Mucosa of descending colon (tissue), 3 donors: ENCODE data around the gene PPP1R27. TPM values are rescaled to one million over a fixed set of nuclear protein-coding genes. Genes with fewer than 3 reads are reported as not detected.

ENCODE experiments used
- ATAC-seq: fragments of 200-7000 bp; cut with Tn5 transposase; one replicate; pipeline ENCODE4 v1.9.1; 2020; ENCODE audit warnings: mild to moderate bottlenecking, moderate library complexity
- DNase-seq, 3 donors: peaks; one replicate each; pipeline ENCODE4 v3.0.0-alpha.2; 2020
- H3K36me3 ChIP-seq: fragments of 200-600 bp; one replicate; pipeline ENCODE4 v1.8.0; 2021; ENCODE audit warnings: low read depth, mild to moderate bottlenecking
- H3K4me1 ChIP-seq: fragments of 200-600 bp; one replicate; pipeline ENCODE4 v1.8.0; 2021; ENCODE audit warnings: low read depth, mild to moderate bottlenecking
- H3K4me3 ChIP-seq: fragments of 200-600 bp; one replicate; pipeline ENCODE4 v1.8.0; 2021; ENCODE audit warnings: mild to moderate bottlenecking
- H3K9me3 ChIP-seq: fragments of 200-600 bp; one replicate; pipeline ENCODE4 v1.8.0; 2021; ENCODE audit warnings: mild to moderate bottlenecking
- intact Hi-C, 2 donors: fragments of 100-400 bp; cut with DNase I in 1 of 2; cut with micrococcal nuclease in 1 of 2; formaldehyde crosslinking; loops; one replicate each; pipeline versions ENCODE4 v1.11.0 to v1.11.1; 2022; cut with DNase I, micrococcal nuclease
- total RNA-seq, 3 donors: library from RNA; stranded (reverse); fragmentation: NEBNext Ultra II Directional in 2 of 3; extraction: Animal tissue kit (Norgen Biotek cat#: 25700) in 2 of 3; gene quantifications; one replicate each; pipeline versions ENCODE4 v1.2.1 to v1.2.4, GENCODE V29; 2021 to 2023
- TF ChIP-seq, protein P1 (sequence below): fragments of 200-600 bp; IDR thresholded peaks from one replicate; pipeline ENCODE4 v1.8.0; 2022; ENCODE audit warnings: antibody characterized with exemption, mild to moderate bottlenecking
- donor health status: DM: no; HTN: no; CAD: no; lungs with moderate emphysema.
- donor health status: DM: no; HTN: no; CAD: no.
- donor health status: DM: no; HTN: yes; CAD: no.

PPP1R27 gene
- total RNA-seq, 3 donors from 2014 or later, result 0.52 to 0.84 TPM; not detected in 1

DNA sequence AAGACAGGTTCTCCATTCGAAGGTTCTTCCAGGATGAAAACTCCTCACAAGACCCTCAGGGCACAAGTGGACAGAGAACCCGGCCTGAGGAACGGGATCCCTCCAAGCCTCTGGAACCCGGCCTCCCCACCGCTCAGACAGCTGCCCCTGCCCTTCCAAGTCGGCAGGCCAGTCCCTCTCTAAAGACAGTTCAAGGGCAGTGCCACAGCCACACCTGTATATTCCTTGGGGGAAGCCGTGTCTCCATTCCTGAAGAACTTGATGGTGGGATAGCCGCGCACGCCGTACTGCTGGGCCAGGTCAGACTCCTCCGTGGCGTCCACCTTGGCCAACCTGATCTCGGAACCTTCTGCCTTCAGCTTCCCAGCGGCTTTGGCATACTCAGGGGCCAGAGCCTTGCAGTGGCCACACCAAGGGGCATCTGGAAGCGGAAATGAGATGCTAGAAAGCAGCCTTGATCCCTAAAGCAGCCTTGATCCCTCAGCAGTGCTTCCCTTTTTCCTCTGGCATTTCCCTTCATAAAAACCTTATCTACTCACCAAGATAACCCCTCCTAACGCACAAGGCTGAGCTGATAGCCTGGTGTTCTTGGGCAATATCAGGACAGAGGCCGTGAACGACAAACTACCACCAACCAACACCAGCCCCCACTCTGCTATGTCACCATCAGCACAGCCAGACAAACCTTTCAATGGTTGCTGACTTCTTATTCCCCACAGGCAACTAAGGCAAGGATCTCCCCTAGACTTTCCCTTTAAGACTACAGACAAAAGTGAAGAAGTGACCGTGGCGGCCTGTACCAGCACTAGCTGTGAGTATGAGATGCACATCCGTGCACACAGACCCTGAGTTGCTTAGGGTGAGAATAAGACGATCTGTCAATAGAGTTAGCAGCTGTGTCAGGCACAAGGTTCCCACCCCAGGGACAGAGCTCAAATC lies 24.4 kb upstream of the PPP1R27 start:
- intact Hi-C loops, result no loop called here
- Histone ChIP-seq H3K4me1 (peaks cover 46% of the 10 kb centered on the region), H3K4me3 (peak overlapping the region; percentile 96), H3K36me3 (peaks cover 8% of the 10 kb centered on the region), H3K9me3 (no peaks in the 10 kb centered on the region)
- DNase-seq (no peak), ATAC-seq (no peak)
- TF ChIP-seq, protein P1, sequence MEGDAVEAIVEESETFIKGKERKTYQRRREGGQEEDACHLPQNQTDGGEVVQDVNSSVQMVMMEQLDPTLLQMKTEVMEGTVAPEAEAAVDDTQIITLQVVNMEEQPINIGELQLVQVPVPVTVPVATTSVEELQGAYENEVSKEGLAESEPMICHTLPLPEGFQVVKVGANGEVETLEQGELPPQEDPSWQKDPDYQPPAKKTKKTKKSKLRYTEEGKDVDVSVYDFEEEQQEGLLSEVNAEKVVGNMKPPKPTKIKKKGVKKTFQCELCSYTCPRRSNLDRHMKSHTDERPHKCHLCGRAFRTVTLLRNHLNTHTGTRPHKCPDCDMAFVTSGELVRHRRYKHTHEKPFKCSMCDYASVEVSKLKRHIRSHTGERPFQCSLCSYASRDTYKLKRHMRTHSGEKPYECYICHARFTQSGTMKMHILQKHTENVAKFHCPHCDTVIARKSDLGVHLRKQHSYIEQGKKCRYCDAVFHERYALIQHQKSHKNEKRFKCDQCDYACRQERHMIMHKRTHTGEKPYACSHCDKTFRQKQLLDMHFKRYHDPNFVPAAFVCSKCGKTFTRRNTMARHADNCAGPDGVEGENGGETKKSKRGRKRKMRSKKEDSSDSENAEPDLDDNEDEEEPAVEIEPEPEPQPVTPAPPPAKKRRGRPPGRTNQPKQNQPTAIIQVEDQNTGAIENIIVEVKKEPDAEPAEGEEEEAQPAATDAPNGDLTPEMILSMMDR, result no peak

DNA sequence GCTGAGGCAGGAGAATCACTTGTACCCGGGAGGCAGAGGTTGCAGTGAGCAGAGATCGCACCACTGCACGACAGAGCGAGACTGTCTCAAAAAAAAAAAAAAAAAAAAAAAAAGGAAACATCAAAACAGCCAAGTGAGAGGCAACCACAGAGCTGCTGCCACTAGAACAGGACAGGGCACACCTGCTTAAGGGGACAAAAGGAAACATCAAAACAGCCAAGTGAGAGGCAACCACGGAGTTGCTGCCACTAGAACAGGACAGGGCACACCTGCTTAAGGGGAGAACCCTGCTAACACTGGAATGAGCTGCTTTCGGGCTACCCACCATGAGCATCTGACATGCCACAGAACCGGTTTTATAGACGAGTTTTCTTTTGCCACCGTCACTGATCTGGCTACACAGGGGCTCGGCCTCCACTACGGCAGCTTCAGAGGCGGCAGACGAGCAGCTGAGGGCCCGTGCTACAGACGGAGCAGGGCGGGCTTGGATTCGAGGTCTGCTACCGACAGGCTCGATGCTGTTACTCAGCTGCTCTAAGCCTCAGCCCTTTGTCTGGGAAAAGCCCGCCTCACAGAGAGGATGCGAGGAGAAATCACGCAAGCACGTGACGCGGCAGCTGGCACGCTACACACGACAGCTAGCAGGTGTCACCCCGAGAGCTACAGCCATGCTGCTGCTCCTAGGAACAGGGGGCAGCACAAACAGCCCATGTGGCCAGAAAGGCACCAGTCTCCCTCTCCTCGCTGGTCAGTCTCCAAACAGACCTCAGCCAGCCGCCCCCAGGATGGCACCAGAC lies 23.5 kb upstream of the PPP1R27 start:
- intact Hi-C loops, result no loop called here
- H3K4me3 ChIP-seq, result no peak overlapping the region
- ATAC-seq (no peak), DNase-seq (no peak)
- H3K4me1 ChIP-seq, result peaks cover 46% of the 10 kb centered on the region
- TF ChIP-seq, protein P1, result no peak
- peaks cover 8% of the 10 kb centered on the region for H3K36me3 ChIP-seq
- H3K9me3 ChIP-seq, result no peaks in the 10 kb centered on the region

DNA sequence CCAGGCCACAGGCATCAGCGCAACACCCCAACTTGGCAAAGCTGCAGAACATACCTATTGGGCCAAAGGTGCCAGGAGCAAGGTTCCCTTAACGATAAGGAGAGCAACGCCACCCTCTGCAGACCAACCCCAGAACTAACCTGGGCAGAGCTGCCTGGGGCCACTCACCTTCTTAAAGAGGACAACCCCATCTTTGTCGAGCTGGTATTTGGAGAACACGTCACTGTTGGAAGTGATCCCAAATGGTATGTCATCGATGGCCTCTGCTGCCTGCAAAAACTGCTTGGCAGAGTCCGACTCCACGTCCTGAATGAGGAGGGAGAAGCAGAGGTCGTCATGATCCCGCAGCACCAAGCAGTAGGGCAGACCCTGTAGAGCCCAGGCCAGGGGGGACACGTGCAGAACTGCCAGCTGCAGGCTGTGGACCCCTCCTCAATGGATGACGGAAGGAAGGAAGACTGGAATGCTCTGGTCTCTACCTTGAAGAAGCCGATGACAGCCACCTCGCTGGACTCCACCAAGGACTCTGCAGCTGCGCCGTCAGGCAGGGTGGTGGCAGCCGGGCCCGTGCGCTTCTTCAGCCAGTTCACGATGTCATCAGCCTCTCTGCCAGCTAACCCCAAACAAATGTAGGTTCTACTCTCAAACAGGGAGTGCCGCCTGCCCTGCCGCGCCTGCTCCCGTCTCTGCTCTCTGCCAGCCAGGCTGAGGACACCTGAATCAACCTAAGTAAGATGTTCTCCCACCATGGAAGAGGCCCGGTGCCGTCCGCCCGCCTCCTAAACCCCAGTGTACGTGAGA lies 20.3 kb upstream of the PPP1R27 start:
- Histone ChIP-seq H3K4me3 (no peak overlapping the region), H3K9me3 (no peaks in the 10 kb centered on the region), H3K4me1 (peaks cover 31% of the 10 kb centered on the region), H3K36me3 (peaks cover 19% of the 10 kb centered on the region)
- ATAC-seq (no peak), DNase-seq (no peak)
- intact Hi-C loops, result no loop called here
- TF ChIP-seq, protein P1, result no peak

DNA sequence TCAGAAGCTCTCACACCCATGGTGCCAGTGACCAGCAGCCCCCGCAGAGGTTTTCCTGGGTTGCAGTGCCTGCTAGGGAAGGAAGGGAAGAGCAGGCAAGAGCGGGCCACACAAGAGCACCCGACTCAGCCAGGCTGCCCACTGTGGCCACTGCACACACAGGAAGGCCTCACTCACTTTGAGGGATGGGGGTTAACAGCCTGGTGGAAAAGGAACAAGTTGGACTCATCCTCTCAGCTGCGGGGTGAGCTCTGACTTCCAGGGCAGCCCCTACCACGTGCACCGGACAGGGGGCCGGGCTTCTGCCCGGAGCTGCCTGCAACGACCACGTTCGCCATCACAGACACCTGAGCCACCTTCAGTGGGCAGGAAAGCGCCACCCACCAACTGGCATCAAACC lies 17.4 kb upstream of the PPP1R27 start:
- intact Hi-C loops, result no loop called here
- TF ChIP-seq, protein P1, result no peak
- no peak overlapping the region for H3K4me3 ChIP-seq
- peaks cover 19% of the 10 kb centered on the region for H3K36me3 ChIP-seq
- no peaks in the 10 kb centered on the region for H3K9me3 ChIP-seq
- ATAC-seq, result no peak
- H3K4me1 ChIP-seq, result peaks cover 7% of the 10 kb centered on the region
- no peak for DNase-seq

DNA sequence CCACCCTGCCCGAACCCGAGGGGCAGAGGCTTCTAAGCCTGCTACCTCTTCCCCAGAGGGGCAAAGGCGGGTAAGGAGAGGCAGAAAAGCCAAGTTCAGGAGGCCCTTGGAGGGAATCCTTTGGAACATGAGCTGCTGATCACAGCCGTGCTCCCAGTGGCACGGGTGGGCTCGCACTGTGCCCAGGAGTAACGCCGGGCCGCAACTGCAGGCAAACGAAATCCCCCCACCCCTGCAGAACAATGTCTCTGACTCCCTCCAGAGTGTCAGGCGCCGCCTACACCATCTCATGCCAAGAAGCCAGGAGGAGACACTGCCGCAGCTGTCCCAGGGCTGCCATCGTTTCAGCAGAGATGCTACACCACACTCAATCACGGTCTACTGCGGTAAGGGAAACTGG lies 16.6 kb upstream of the PPP1R27 start:
- Histone ChIP-seq H3K36me3 (peaks cover 19% of the 10 kb centered on the region), H3K4me1 (peaks cover 2% of the 10 kb centered on the region), H3K9me3 (no peaks in the 10 kb centered on the region), H3K4me3 (no peak overlapping the region)
- DNase-seq (no peak), ATAC-seq (no peak)
- TF ChIP-seq, protein P1, result no peak
- intact Hi-C loops, result no loop called here
